Panc1 (cell line): ENCODE results near the gene P2RY12.

Experiments used
- CTCF ChIP-seq: fragments of 450-650 bp; IDR thresholded peaks from 2 replicates; pipeline ENCODE4 v1.5.1; 2017; ENCODE audit warnings: mild to moderate bottlenecking
- POLR2AphosphoS5 ChIP-seq: IDR thresholded peaks from 2 replicates; pipeline ENCODE4 v1.6.1; 2012; ENCODE audit warnings: mild to moderate bottlenecking, low read depth, low read length, moderate library complexity
- REST ChIP-seq, 2 experiments: IDR thresholded peaks; 2 replicates each; pipeline ENCODE4 v1.6.1; 2011 to 2012; ENCODE audit warnings: low read depth in 2 of 2, control low read depth in 1 of 2, low read length in 1 of 2, mild to moderate bottlenecking in 1 of 2, moderate library complexity in 1 of 2; ENCODE audit not compliant: insufficient read depth in 1 of 2

GRCh38 chr3:151379083-151379734 is 5.3 kb downstream of the P2RY12 start:
- TF ChIP-seq CTCF (peak; percentile 78), POLR2AphosphoS5 (no peak), REST (IDR thresholded peaks at IDR 0.05; ENCODE audit: insufficient read depth in 1 of 2, low read depth in 2 of 2, low read length in 1 of 2) (no peak)
